Activated T-helper 1 cell treated with Interleukin-2 at 50 U/mL for 16 hours (primary cell): ENCODE data around the gene KRT74.

Source experiments
- DNase-seq: peaks from one replicate; pipeline ENCODE4 v3.0.0-alpha.2; 2020; ENCODE audit warnings: low read depth

KRT74 gene

GRCh38 chr12:52573306-52573705, 337 bp downstream of the KRT74 start:
- no peak for DNase-seq

- no peak for DNase-seq
Measured at GRCh38 chr12:52570511-52570910, 3.1 kb downstream of the KRT74 start.

GRCh38 chr12:52568111-52568510, 5.5 kb downstream of the KRT74 start:
- no peak for DNase-seq

GRCh38 chr12:52566847-52567291, 6.8 kb downstream of the KRT74 start:
- DNase-seq = no peak

- no peak for DNase-seq
Measured at GRCh38 chr12:52564582-52564981, 9.1 kb downstream of the KRT74 start.

GRCh38 chr12:52561880-52562449, 11.7 kb downstream of the KRT74 start:
- DNase-seq = no peak

- DNase-seq = no peak
Measured at GRCh38 chr12:52559979-52560378, 13.7 kb downstream of the KRT74 start.

- no peak for DNase-seq
Measured at GRCh38 chr12:52558781-52559445, 14.7 kb downstream of the KRT74 start.

- DNase-seq = no peak
Measured at GRCh38 chr12:52557476-52557875, 16.2 kb downstream of the KRT74 start.

GRCh38 chr12:52555577-52555976, 18.1 kb downstream of the KRT74 start:
- no peak for DNase-seq

- DNase-seq = no peak
Measured at GRCh38 chr12:52552681-52553195, 20.9 kb downstream of the KRT74 start, which contains the start of gene KRT71. Gene KRT71 (minus strand): TSS chr12:52553145. CDS start chr12:52553077, 68 bp downstream.

- no peak for DNase-seq
Measured at GRCh38 chr12:52552055-52552454, 21.6 kb downstream of the KRT74 start.

- no peak for DNase-seq
Measured at GRCh38 chr12:52551216-52551865, 22.3 kb downstream of the KRT74 start.

- no peak for DNase-seq
Measured at GRCh38 chr12:52546126-52546525, 27.5 kb downstream of the KRT74 start.

- no peak for DNase-seq
Measured at GRCh38 chr12:52543985-52544883, 29.4 kb downstream of the KRT74 start.

- no peak for DNase-seq
Measured at GRCh38 chr12:52542785-52543318, 30.8 kb downstream of the KRT74 start.

GRCh38 chr12:52542157-52542556, 31.5 kb downstream of the KRT74 start:
- no peak for DNase-seq

GRCh38 chr12:52541709-52542108, 31.9 kb downstream of the KRT74 start:
- no peak for DNase-seq

GRCh38 chr12:52540531-52540930, 33.1 kb downstream of the KRT74 start:
- no peak for DNase-seq

- no peak for DNase-seq
Measured at GRCh38 chr12:52539821-52540173, 33.8 kb downstream of the KRT74 start.

- no peak for DNase-seq
Measured at GRCh38 chr12:52539083-52539820, 34.4 kb downstream of the KRT74 start.
